WI38 (cell line): ENCODE data around the gene ACAD10.
"Not testable (repeated sequence)": the region's sequence is repeated elsewhere in the genome, so short reads cannot be mapped to it uniquely, and the experiment has no call there.

Source experiments
- H3K4me3 ChIP-seq: 2 replicates; pipeline ENCODE4 v1.5.1; 2011; ENCODE audit warnings: low read depth, mild to moderate bottlenecking, control low read depth, low read length
- CTCF ChIP-seq: IDR thresholded peaks from 2 replicates; pipeline ENCODE4 v1.5.1; 2012; ENCODE audit warnings: low read depth, mild to moderate bottlenecking, control low read depth, low read length

ACAD10 gene

GRCh38 chr12:111733340-111733915 lies 47.6 kb downstream of the ACAD10 start:
- TF ChIP-seq CTCF, result no peak

GRCh38 chr12:111739524-111739923 lies 53.7 kb downstream of the ACAD10 start:
- H3K4me3 ChIP-seq, result not testable (repeated sequence)

More at GRCh38 chr12:111733340-111733915, 47.6 kb downstream of the ACAD10 start:
- H3K4me3 ChIP-seq, result no peak overlapping the region

- TF ChIP-seq CTCF, result no peak
- no peak overlapping the region for H3K4me3 ChIP-seq
These were observed 55.5 kb downstream of the ACAD10 start for GRCh38 chr12:111741235-111741812.

GRCh38 chr12:111745211-111745610 lies 59.4 kb downstream of the ACAD10 start:
- no peak for TF ChIP-seq CTCF
- H3K4me3 ChIP-seq, result no peak overlapping the region

- no peak for TF ChIP-seq CTCF
- no peak overlapping the region for H3K4me3 ChIP-seq
These were observed 61.5 kb downstream of the ACAD10 start for GRCh38 chr12:111747333-111747732.

- no peak overlapping the region for H3K4me3 ChIP-seq
- no peak for TF ChIP-seq CTCF
These were observed 62.4 kb downstream of the ACAD10 start for GRCh38 chr12:111748151-111748672.

- no peak for TF ChIP-seq CTCF
- H3K4me3 ChIP-seq, result no peak overlapping the region
These were observed 63.0 kb downstream of the ACAD10 start for GRCh38 chr12:111748867-111749266.
